ENCODE measurements around the gene SALL2.
"Not testable (repeated sequence)": the region's sequence is repeated elsewhere in the genome, so short reads cannot be mapped to it uniquely, and the experiment has no call there.

The SALL2 gene

DNA sequence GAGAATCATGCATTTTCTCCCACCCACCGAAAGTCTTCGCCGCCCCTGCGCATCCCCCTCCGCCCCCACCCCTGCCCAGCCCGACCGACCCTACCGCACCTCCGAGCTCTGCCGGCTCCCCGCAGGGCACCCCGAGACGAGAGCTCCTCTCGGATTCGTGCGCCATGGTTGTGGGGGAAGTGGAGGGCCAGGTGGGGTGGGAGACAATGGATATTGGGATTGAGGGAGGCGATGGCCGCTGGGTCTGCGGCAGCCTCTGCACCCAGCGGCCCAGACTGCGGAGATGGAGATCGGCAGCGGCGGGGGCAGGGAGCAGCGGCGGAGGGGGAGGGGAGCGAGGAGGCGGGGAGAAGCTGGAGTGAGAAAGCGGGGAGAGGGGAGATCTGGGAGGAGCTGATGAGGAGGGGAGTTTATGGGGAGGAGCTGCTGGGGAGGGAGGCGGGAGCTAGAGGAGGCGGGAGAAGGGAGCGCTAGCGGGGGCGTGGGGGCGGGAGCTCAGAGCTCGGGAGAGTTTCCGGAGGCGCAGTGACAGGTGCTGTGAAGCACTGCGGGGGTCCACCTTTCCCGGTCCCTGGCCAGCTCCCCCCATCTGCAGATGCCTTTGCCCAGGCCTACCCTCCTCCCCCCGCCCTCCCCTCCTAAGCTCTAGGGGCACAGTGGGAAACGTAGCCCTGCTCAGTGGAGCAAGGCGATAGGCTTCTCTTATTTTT lies at the start of gene SALL2:
Gene SALL2, minus strand, starts transcription at position 385 of the 710 bp plus-strand sequence. Its CDS starts 219 bp downstream, at position 166.
- Histone ChIP-seq H3K27ac (peak within 1 kb of the TSS in 15 of 21 experiments; percentile 3 to 77 (median 23)), H3K4me3 (peak within 1 kb of the TSS; percentile 44 to 71 (median 58))

- H3K4me3 ChIP-seq = no peak overlapping the region
- H3K27ac ChIP-seq = no peak overlapping the region
Observed at GRCh38 chr14:21575661-21576060, 49.5 kb upstream of the SALL2 start.

GRCh38 chr14:21572604-21573003 lies 46.5 kb upstream of the SALL2 start:
- H3K27ac ChIP-seq = no peak overlapping the region
- H3K4me3 ChIP-seq = no peak overlapping the region

DNA sequence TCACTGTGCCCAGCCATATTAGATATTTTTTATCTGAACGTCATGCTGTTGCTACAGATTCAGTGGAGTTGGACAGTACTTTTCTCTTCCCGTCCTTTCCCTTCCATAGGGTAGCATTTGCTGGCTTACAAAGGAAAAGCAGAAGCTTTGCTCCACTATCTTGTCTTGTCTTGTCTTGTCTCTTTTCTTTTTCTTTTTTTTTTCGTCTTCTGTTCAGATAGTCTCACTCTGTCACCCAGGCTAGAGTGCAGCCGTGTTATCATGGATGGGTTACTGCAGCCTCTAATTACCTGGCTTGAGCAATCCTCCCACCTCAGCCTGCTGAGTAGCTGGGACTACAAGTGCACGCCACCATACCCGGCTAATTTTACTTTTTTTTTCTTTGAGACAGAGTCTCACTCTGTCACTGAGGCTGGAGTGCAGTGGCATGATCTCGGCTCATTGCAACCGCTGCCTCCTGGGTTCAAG lies 32.6 kb upstream of the SALL2 start:
- H3K4me3 ChIP-seq = no peak overlapping the region
- no peak overlapping the region for H3K27ac ChIP-seq

- Histone ChIP-seq H3K27ac (peak overlapping the region in 8 of 21 experiments; percentile 14 to 77 (median 40)), H3K4me3 (peak overlapping the region in 4 of 7 experiments; percentile 1 to 32 (median 14))
Observed at GRCh38 chr14:21557084-21557901, 31.1 kb upstream of the SALL2 start.

DNA sequence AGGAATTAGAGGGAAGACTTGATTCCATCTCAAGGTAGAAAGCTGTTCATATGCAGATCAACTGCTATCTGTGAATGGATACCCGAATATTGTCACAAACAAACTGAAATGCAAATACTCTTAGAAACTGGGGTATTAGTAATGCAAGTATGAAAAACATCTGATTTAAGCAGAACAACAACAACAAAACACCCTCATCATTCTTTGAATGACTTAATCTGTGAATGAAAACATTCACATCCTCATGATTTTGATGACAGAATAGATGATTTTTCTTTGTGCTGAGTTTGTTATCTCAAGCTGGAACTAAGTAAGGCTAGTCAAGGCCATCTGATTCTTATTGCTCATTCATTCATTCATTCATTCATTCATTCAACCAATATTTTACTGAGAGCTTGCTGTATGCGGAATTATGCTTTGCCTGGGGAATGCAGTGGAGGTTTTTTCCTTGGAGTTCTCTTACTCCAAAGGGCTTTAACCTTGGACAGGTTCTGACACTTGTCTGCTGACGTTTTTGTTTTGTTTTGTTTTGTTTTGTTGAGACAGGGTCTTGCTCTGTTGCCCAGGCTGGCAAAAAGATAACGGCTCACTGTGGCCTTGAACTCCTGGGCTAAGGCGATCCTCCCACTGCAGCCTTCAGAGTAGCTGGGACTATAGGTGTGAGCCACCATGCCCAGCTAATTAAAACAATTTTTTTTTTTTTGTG lies 30.4 kb upstream of the SALL2 start:
- Histone ChIP-seq H3K4me3 (no peak overlapping the region), H3K27ac (peak overlapping the region in 3 of 21 experiments; percentile 12 to 67 (median 53))

- Histone ChIP-seq H3K4me3 (no peak overlapping the region), H3K27ac (no peak overlapping the region)
Observed at GRCh38 chr14:21553266-21553665, 27.1 kb upstream of the SALL2 start.

DNA sequence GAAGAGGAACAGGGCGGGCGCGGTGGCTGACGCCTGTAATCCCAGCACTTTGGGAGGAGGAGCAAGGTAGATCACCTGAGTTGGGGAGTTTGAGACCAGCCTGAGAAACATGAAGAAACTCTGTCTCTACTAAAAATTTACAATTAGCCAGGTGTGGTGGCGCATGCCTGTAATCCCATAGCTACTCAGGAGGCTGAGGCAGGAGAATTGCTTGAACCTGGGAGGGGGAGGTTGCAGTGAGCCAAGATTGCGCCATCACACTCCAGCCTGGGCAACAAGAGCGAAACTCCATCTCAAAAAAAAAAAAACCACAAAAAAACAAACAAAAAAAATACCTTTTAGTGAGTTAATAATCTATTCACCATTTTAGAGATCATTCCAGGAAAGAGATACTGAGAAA lies 18.4 kb upstream of the SALL2 start:
- not testable (repeated sequence) for H3K4me3 ChIP-seq, H3K27ac ChIP-seq

DNA sequence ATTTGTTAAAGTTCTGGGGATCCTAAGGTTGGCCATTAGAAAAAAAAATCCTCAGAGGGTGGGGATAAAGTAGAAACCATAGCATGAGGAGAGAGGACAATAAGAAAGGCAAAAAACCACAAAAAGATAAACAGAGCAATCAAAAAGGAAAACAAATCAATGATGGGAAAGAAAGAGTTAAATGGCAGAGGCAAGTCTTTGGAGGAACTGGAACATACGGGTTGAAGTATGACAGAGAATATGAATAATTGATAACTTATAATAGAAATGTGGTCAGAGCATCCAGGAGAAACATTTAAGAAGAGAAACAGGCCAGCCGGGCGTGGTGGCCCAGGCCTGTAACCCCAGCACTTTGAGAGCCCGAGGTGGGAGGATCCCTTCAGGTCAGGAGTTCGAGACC lies 17.8 kb upstream of the SALL2 start:
- no peak overlapping the region for H3K27ac ChIP-seq
- H3K4me3 ChIP-seq = no peak overlapping the region

- Histone ChIP-seq H3K4me3 (no peak overlapping the region), H3K27ac (no peak overlapping the region)
Observed at GRCh38 chr14:21543521-21543960, 17.4 kb upstream of the SALL2 start.

DNA sequence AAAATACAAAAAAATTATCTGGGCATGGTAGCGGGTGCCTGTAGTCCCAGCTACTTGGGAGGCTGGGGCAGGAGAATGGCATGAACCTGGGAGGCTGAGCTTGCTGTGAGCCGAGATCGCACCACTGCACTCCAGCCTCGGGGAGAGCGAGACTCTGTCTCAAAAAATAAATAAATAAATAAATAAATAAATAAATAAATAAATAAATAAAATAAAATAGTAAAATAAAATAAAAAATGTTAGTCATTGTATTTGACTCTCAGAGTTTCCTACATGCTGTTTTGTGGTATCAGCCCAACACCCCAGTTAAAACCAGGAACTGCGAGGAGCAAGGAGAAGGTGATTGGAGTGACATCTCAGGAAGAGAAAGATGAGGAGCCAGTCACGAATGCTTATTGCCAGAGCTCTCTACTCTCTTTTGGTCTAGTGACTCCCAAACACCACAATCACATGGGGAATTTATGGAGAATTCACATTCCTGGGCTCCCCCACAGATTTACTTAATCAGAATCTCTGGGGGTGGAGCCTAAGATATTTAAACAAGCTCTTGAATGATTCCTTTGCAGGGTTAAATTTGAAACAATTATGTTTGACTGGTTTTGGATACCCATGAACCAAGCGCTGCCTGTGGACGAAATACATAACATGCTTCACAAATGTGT lies 15.4 kb upstream of the SALL2 start:
- H3K4me3 ChIP-seq = no peak overlapping the region
- H3K27ac ChIP-seq = no peak overlapping the region

GRCh38 chr14:21539189-21539940 lies 13.2 kb upstream of the SALL2 start:
- no peak overlapping the region for H3K27ac ChIP-seq
- H3K4me3 ChIP-seq = no peak overlapping the region

DNA sequence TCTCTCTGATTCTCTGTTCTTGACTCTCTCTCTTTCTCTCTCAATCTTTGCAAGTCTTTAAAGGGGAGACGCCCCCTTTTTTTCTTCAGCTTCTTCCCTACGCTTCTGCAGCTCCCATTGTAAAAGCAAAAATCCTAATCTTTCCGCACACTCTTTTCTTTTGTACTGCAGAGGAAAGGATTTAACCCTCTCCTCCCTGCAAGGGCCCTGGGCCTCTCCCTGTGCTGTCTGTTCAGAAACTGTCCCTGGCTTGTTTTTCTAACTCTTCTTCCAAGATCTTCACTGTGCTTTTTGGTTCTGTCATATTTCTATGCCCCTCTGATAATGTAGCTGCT lies 10.9 kb upstream of the SALL2 start:
- Histone ChIP-seq H3K27ac (no peak overlapping the region), H3K4me3 (peak overlapping the region in 1 of 7 experiments; percentile 22)

DNA sequence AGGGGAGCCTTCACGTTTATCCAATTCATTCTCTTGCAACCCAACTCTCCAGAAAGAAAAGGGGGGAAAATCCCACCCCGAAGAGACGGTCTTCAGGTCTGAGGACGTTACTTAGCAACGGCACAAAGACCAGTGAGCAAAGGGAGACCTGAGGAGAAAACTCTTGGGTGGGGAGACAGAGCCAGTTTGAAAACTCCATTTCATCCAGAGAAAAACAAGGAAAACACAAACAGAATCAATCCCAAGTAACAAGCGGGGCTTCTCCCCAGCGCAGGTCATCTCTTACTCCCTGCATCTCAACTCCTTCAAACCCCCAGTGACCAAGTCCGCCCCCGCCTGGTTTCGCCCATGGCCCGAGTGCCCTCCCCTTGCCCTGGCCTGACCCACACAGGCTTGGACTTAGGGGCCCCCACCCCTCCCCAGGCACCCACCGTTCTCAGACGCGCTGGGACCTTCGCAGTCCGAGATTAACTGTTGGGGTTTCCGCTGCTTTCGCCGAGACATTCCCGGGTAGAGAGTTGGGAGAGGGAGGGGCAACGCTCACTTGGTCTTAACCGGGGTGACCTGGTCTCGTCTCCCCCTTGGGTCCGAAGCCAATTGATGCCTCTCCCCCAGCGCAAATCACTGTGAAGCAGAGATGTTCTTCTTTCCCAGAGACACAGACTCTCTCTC lies 10.4 kb upstream of the SALL2 start:
- Histone ChIP-seq H3K27ac (no peak overlapping the region), H3K4me3 (peak overlapping the region in 2 of 7 experiments; percentile 12 to 22)

DNA sequence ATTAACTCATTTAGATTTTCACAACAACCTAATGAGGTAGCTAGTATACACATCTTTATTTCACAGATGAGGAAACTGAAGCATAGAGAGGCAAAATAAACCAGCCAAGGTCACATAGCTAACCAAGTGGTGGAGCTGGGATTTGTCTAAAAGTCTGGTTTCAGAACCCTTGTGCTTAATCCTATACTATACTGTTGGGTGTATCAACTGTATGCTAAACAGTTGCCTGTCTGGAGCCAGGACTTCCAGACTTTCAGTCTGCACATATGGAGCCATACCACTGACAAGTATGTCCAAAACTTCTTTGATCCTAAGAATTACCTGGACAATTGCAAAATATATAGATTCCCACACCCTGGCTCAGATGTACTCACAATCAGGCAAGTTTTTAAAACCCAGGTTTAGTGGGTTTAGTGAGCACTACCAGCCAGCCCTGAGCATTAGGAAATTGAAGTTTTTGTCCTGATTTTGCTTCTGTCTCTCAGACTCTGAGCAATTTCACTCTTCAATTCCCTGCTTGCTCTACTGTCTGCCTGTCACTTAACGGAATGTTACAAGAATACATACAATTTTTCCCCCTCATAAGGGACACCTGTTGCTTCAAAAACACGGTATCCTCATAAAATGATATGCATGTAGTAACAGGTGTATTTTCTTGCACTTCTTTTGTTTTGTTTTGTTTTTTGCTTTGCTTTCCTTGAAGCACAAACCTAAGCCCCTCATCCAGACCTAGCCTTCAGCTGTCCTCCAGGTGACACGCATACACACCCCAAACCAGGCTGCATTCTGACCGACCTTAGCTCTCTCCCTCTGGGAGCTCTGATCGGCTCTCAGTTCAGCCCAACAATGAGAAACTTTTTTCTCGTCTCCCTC lies 9.6 kb upstream of the SALL2 start:
- H3K27ac ChIP-seq = no peak overlapping the region
- no peak overlapping the region for H3K4me3 ChIP-seq

- Histone ChIP-seq H3K4me3 (no peak overlapping the region), H3K27ac (no peak overlapping the region)
Observed at GRCh38 chr14:21534576-21534975, 8.4 kb upstream of the SALL2 start.

- no peak overlapping the region for H3K4me3 ChIP-seq
- no peak overlapping the region for H3K27ac ChIP-seq
Observed at GRCh38 chr14:21533294-21533693, 7.1 kb upstream of the SALL2 start.

- Histone ChIP-seq H3K4me3 (no peak overlapping the region), H3K27ac (no peak overlapping the region)
Observed at GRCh38 chr14:21529515-21529914, 3.4 kb upstream of the SALL2 start.
